Measurements from ENCODE around the gene UNC5C. TPM values are rescaled to one million over a fixed set of nuclear protein-coding genes. Genes with fewer than 3 reads are reported as not detected.

Gene UNC5C
- total RNA-seq, 1 donor from 2014 or later, result not detected

DNA sequence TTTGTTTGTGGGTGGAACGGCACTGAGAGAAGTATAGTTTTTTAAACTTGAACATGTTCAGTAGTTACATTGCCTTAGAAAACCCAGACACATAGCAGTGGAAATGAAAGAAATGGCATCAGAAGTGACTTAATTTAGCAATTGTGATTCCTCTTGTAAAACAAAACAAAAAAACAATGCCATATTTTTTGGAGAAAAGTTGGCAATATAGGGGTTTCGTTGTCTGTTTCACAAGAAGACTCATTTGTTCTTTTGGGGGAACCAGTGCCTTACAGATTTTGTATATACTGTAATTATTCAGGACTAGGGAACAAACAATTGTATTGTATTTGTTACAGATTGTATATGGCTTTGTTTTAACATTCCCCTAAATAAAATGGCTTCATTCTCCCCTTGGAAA, 390.7 kb downstream of the UNC5C start:
- H3K9me3 Mint-ChIP-seq, result no peaks in the 10 kb centered on the region
- H3K36me3 Mint-ChIP-seq (ENCODE audit: low read depth), result no peaks in the 10 kb centered on the region
- POLR2A ChIA-PET, result no interaction called here
- H3K27me3 Mint-ChIP-seq, result no peaks in the 10 kb centered on the region
- TF ChIP-seq, protein P1, sequence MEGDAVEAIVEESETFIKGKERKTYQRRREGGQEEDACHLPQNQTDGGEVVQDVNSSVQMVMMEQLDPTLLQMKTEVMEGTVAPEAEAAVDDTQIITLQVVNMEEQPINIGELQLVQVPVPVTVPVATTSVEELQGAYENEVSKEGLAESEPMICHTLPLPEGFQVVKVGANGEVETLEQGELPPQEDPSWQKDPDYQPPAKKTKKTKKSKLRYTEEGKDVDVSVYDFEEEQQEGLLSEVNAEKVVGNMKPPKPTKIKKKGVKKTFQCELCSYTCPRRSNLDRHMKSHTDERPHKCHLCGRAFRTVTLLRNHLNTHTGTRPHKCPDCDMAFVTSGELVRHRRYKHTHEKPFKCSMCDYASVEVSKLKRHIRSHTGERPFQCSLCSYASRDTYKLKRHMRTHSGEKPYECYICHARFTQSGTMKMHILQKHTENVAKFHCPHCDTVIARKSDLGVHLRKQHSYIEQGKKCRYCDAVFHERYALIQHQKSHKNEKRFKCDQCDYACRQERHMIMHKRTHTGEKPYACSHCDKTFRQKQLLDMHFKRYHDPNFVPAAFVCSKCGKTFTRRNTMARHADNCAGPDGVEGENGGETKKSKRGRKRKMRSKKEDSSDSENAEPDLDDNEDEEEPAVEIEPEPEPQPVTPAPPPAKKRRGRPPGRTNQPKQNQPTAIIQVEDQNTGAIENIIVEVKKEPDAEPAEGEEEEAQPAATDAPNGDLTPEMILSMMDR (IDR thresholded peaks at IDR 0.05), result no peak
- intact Hi-C loops (cut with micrococcal nuclease), result no loop called here
- CTCF ChIA-PET, result no interaction called here
- H3K27ac Mint-ChIP-seq, result no peak overlapping the region
- ATAC-seq (ENCODE audit: low read depth) (no peak), DNase-seq (no peak)
- H3K4me1 Mint-ChIP-seq, result peaks cover 3% of the 10 kb centered on the region
- no peak overlapping the region for H3K4me3 Mint-ChIP-seq

- ATAC-seq (ENCODE audit: low read depth) (no peak), DNase-seq (no peak)
- POLR2A ChIA-PET, result no interaction called here
- no peaks in the 10 kb centered on the region for H3K36me3 Mint-ChIP-seq (ENCODE audit: low read depth)
- H3K4me1 Mint-ChIP-seq, result peaks cover 3% of the 10 kb centered on the region
- H3K27ac Mint-ChIP-seq, result no peak overlapping the region
- no peaks in the 10 kb centered on the region for H3K27me3 Mint-ChIP-seq
- no peak overlapping the region for H3K4me3 Mint-ChIP-seq
- TF ChIP-seq, protein P1 (IDR thresholded peaks at IDR 0.05), result no peak
- no peaks in the 10 kb centered on the region for H3K9me3 Mint-ChIP-seq
- CTCF ChIA-PET, result no interaction called here
- intact Hi-C loops (cut with micrococcal nuclease), result no loop called here
These were observed 391.2 kb downstream of the UNC5C start for GRCh38 chr4:95157596-95157995.

- TF ChIP-seq, protein P1 (IDR thresholded peaks at IDR 0.05), result no peak
- Mint-ChIP-seq H3K4me3 (no peak overlapping the region), H3K4me1 (peaks cover 3% of the 10 kb centered on the region), H3K27ac (no peak overlapping the region), H3K36me3 (ENCODE audit: low read depth) (no peaks in the 10 kb centered on the region), H3K27me3 (no peaks in the 10 kb centered on the region), H3K9me3 (no peaks in the 10 kb centered on the region)
- CTCF ChIA-PET, result no interaction called here
- intact Hi-C loops (cut with micrococcal nuclease), result no loop called here
- POLR2A ChIA-PET, result no interaction called here
- DNase-seq (no peak), ATAC-seq (ENCODE audit: low read depth) (no peak)
These were observed 392.4 kb downstream of the UNC5C start for GRCh38 chr4:95156452-95156765.

DNA sequence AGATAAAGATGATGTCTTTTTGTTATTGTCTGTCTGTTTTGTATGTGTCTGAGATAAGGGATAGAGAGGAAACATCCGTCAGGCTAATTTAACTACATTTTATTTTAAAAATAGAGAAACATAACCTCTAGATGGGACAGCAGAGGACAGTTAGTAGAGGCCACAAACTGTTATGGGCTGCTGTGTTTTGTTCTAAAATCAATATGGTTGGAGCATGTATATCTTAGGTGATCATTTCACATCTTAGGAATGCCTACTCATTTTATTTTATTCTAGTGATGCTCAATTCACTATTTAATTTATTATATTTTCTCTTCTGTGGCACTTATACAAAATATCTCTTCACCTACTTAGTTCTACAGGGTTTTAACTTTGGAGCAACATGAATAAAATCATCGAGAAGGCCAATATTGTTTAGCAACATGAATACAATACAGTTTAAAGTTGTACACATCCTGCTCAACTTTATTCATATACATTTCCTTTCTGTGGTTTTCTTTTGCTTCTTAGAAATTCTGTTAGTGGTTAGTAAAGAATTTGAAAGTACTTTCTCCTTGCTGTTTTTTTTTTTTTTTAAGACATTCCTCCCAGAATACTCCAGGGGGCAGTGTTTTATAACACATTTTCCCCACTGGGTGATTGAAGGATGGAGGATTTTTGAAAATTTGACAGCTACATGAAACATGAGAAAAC, 392.9 kb downstream of the UNC5C start:
- DNase-seq (no peak), ATAC-seq (ENCODE audit: low read depth) (no peak)
- ChIA-PET POLR2A (no interaction called here), CTCF (no interaction called here)
- TF ChIP-seq, protein P1 (IDR thresholded peaks at IDR 0.05), result no peak
- intact Hi-C loops (cut with micrococcal nuclease), result no loop called here
- peaks cover 3% of the 10 kb centered on the region for H3K4me1 Mint-ChIP-seq
- no peak overlapping the region for H3K4me3 Mint-ChIP-seq
- no peak overlapping the region for H3K27ac Mint-ChIP-seq
- no peaks in the 10 kb centered on the region for H3K36me3 Mint-ChIP-seq (ENCODE audit: low read depth)
- H3K27me3 Mint-ChIP-seq, result no peaks in the 10 kb centered on the region
- no peaks in the 10 kb centered on the region for H3K9me3 Mint-ChIP-seq

DNA sequence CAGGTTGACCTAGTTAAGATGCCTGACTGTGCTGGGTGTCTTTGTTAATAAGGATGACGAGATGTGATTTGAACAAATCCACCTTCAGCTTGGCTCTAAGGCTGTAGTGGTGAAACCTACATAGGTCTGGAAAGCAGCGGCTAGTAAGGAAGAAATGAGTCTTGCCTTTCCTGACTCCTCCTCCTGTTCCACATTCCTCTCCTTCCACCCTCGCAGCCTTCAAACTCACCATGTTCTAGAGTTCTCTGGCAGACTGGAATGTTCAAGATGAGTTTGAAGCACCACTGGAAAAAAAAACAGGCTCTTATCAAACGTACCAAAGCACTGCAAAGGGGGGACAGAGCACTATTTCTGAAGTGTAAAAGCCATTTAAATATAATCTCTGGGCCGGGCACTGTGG, 395.6 kb downstream of the UNC5C start:
- Mint-ChIP-seq H3K36me3 (ENCODE audit: low read depth) (no peaks in the 10 kb centered on the region), H3K27ac (no peak overlapping the region), H3K9me3 (no peaks in the 10 kb centered on the region), H3K27me3 (no peaks in the 10 kb centered on the region), H3K4me1 (peaks cover 3% of the 10 kb centered on the region), H3K4me3 (no peak overlapping the region)
- ChIA-PET CTCF (no interaction called here), POLR2A (no interaction called here)
- intact Hi-C loops (cut with micrococcal nuclease), result no loop called here
- TF ChIP-seq, protein P1 (IDR thresholded peaks at IDR 0.05), result no peak
- no peak for ATAC-seq (ENCODE audit: low read depth)
- no peak for DNase-seq

Measured in activated B cell treated with CpG ODN at 0.5 μM for 24 hours (primary cell).